Activated CD4-positive, alpha-beta T cell treated with anti-CD3 and anti-CD28 coated beads, Interleukin-2, Interleukin-6, amounts not matched to agents 100 ng/mL and 50 ng/mL, durations not matched to agents 16 hours and 8 hours (primary cell): ENCODE data around the gene SMAD3.
A peak's percentile ranks its signal among the peaks of the same experiment; 100 is the strongest.
"Not testable (repeated sequence)": the region's sequence is repeated elsewhere in the genome, so short reads cannot be mapped to it uniquely, and the experiment has no call there.

Experiments used
- DNase-seq: peaks from one replicate; pipeline ENCODE4 v3.0.0-alpha.2; 2020

SMAD3 gene

DNA sequence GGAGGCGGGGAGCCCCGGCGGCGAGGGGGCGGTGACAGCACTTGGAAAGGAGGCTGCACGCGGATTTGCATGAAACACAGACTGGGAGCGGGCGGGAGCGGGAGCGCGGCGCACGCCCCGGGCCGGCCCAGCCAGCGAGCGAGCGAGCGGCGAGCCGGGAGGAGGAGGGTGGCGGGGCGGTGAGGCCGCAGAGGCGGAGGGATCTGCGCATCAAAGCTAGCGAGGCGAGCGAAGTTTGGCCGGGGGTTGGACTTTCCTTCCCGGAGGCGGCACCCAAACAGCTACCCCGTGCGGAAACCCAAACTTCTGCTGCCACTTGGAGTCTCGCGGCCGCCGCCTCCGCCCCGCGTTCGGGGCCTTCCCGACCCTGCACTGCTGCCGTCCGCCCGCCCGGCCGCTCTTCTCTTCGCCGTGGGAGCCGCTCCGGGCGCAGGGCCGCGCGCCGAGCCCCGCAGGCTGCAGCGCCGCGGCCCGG, at the start of gene SMAD3:
SMAD3 (plus strand) TSS at position 72 of the 475 bp plus-strand sequence. CDS start 553 bp downstream, outside the sequence.
- peak; percentile 87 for DNase-seq

GRCh38 chr15:67017311-67017710, 48.1 kb upstream of the SMAD3 start:
- no peak for DNase-seq

- DNase-seq, result no peak
Measured at GRCh38 chr15:67018026-67018425, 47.4 kb upstream of the SMAD3 start.

DNA sequence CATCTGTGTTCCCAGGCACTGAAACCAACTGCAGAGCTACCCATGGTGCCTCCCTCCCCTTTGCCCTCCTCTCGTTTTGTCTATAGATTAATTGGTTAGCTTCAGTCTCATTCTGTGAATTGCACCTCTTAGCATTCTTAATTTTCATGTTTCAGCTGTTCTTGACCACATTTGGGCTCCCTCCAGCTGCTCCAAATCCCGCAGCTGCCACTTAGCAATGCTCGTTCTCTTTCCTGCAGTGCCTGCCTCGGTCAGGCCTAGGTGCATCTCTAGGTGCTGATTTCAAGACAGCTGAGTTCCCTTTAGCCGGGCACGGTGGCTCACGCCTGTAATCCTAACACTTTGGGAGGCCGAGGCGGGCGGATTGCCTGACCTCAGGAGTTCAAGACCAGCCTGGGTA, 47.0 kb upstream of the SMAD3 start:
- DNase-seq, result no peak

- no peak for DNase-seq
Measured at GRCh38 chr15:67019069-67019468, 46.3 kb upstream of the SMAD3 start.

DNA sequence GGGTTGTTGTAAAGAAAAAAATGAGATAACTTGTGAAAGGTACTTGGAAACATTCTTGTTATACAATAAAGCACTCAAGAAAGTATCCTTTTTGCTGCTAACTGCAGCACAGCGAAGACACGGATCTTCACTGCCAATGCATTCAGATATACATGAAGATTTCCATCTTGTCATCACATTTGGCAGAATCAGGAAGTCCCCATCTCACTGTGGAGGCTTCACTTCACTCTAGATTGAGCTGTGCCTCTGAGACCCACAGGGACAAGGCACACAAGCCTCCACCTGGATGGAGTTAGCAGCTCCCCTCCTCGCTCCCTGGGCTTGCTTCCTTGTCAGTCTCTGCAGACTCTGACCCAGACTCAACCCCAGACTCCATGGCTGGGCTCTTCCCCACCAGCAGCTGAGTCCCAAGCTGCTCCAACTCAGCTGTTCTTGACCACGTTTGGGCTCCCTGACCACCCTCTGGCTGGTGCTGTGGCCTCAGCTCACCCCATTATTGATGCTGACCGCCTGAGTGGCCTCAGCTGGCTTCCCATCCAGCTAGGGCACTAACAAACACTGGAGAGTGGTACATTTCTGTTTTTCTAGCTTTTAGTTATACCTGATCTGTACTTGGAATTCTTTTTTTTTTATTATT, 45.4 kb upstream of the SMAD3 start:
- no peak for DNase-seq

GRCh38 chr15:67020668-67021067, 44.7 kb upstream of the SMAD3 start:
- not testable (repeated sequence) for DNase-seq

- no peak for DNase-seq
Measured at GRCh38 chr15:67021455-67021854, 43.9 kb upstream of the SMAD3 start.

DNA sequence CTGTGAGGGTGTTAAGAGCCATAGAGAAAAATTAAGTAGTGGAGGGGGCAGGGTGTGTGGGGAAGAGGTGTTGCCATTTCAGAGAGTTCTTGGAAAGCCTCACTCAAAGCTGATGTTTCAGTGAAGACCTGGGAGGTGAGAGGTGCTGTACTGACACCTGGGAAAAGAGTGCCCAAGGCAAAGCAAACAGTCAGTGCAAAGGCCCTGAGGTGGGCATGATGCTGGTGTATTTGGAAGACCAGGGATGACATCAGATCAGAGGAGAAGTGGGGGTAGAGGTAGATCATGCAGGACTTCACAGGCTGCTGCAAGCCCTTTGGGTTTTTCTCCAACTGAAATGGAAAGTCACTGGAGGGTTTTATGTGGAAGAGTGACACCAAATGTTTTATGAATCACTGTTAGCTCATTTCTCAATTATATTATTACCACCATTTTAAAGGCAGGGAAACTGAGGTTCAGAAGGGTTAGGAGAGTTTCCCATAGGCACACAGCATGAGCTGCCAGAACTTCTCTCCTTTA, 42.8 kb upstream of the SMAD3 start:
- DNase-seq, result no peak

- DNase-seq, result no peak
Measured at GRCh38 chr15:67023517-67024313, 41.7 kb upstream of the SMAD3 start.

DNA sequence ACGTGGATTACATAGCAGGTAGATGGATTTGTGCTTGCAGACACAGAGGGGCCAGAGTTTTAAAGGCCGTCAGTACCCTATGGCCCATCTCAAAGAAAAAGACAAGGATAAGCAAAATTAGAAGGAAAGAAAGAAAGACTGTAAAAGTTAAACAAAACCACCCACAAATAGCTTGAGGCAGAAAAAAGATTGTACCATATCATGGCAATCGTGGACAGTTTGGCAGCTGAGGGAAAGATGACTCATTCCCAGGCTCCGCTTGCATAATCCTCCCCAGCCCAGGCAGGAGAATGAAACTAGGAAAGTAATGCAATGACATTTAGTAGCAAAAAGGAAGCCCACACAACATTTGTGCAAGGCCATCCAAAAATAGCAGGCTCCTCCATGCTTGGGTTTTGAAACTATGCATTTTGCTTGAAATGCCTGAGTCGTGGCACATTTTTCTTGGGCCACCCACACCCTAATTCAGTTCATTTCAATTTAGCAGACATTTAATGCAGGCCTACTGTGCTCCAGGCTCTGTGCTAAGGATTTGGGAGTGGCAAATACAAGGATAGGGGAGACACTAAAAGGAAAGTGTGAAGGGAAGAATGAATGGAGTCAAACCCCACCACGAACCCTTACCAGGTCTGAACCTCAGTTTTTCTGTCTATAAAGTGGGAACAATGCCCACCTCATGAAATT, 40.9 kb upstream of the SMAD3 start:
- DNase-seq, result peak; percentile 82

DNA sequence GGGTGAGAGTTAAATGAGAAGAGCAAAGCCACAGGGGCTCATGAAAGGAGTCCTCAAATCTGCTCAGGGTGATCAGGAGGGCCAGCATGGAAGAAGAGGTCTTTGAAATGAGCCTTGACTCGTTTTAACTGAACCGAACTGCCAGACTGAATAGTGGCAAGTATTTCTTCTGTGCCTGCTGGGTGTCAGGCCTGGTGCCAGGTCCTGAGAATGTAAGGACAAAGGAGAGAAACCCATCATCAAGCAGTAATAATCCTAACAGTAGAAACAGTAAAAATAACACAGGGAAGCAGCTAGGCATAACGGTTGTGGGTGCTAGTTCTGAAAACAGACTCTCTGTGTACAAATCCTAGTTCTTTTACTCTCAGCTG, 40.4 kb upstream of the SMAD3 start:
- DNase-seq, result no peak

GRCh38 chr15:67025719-67026609, 39.4 kb upstream of the SMAD3 start:
- DNase-seq, result no peak

- no peak for DNase-seq
Measured at GRCh38 chr15:67026610-67026967, 38.8 kb upstream of the SMAD3 start.

GRCh38 chr15:67028440-67028839, 37.0 kb upstream of the SMAD3 start:
- DNase-seq, result not testable (repeated sequence)

GRCh38 chr15:67030036-67030762, 35.2 kb upstream of the SMAD3 start:
- no peak for DNase-seq

DNA sequence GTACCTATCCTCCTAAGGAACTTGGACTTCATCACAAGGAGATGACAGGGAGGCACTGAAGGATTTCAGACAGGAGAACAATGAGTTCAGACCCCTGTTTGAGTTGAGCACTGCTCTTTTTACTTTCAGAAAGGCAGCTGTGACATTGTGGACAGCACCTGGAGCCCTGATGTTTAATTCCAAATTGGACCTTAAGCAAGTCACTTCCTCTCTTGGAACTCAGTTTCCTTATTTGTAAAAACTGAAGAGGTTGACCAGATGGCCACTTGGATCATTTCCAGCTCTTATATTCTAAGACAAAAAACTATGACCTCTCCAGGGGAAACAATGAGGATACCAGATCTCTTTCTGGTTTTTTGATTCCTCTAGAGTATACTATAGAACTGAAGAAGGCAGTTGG, 34.1 kb upstream of the SMAD3 start:
- no peak for DNase-seq

DNA sequence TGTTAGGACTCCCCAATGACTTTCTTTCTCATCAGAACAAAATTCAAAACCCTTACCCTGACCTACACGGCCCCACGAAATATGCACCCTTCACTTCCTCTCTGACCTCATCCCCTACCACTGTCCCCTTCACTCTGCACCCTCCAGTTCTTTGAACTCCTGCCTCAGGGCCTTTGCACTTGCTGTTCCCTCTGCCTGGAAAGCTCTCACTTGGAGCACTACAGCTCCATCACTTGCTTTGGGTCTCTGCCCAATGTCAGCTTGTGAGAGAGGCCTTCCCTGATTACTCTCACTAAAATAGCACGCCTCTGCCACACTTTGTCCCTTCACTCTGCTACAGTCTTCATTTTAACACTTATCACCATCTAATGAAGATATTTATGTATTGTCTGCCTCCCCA, 32.8 kb upstream of the SMAD3 start:
- DNase-seq, result no peak

GRCh38 chr15:67033012-67033411, 32.4 kb upstream of the SMAD3 start:
- DNase-seq, result no peak

DNA sequence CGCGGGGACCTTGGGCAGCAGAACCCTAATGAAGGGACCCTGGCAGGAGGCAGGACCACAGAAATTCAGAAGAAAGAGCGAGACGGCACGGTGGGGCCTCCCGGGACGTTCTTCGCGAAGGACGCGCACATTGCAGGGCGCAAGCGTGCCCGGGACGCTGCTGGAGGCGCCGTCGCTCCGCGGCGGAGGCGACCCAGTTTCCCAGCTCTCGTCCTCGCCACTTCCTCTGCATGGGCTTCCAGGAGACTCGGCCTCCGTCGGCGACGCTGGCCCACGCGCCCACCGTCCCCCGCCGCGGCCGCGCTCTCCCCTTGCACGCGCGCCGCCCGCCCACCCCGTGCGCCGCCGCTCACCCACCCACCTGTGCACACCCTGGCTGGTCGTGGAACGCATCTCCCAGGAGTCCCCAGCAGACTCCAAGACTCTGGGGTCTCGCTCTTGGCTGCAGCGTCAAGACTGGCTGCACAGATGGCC, 31.8 kb upstream of the SMAD3 start:
- no peak for DNase-seq

- DNase-seq, result no peak
Measured at GRCh38 chr15:67035886-67036285, 29.5 kb upstream of the SMAD3 start.
